NB4 (cell line): ENCODE results near the gene BACE2.
A peak's percentile ranks its signal among the peaks of the same experiment; 100 is the strongest.

Experiments
- DNase-seq: peaks from one replicate; pipeline ENCODE4 v3.0.0; 2010; ENCODE audit warnings: low read depth
- H3K4me3 ChIP-seq: one replicate; pipeline ENCODE4 v1.5.1; 2011; ENCODE audit warnings: mild to moderate bottlenecking, low read depth, low read length, moderate library complexity
- CTCF ChIP-seq: IDR thresholded peaks from one replicate; pipeline ENCODE4 v1.5.1; 2012; ENCODE audit warnings: low read depth, low read length
- MYC ChIP-seq: IDR thresholded peaks from 2 replicates; pipeline ENCODE4 v1.6.1; 2011; ENCODE audit warnings: low read depth, low read length
- POLR2A ChIP-seq: IDR thresholded peaks from 2 replicates; pipeline ENCODE4 v1.6.1; 2011; ENCODE audit warnings: mild to moderate bottlenecking; ENCODE audit not compliant: insufficient read length; ENCODE audit errors: extremely low read depth
- TF ChIP-seq, protein P1 (sequence below): IDR thresholded peaks from 2 replicates; pipeline ENCODE4 v1.6.1; 2011; ENCODE audit warnings: low read depth, low read length

Gene BACE2

GRCh38 chr21:41168391-41169257 is 664 bp downstream of the BACE2 start:
- no peak overlapping the region for H3K4me3 ChIP-seq
- DNase-seq: no peak
- TF ChIP-seq MYC (no peak), CTCF (no peak), POLR2A (no peak)
- TF ChIP-seq, protein P1, sequence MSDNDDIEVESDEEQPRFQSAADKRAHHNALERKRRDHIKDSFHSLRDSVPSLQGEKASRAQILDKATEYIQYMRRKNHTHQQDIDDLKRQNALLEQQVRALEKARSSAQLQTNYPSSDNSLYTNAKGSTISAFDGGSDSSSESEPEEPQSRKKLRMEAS: no peak

DNA sequence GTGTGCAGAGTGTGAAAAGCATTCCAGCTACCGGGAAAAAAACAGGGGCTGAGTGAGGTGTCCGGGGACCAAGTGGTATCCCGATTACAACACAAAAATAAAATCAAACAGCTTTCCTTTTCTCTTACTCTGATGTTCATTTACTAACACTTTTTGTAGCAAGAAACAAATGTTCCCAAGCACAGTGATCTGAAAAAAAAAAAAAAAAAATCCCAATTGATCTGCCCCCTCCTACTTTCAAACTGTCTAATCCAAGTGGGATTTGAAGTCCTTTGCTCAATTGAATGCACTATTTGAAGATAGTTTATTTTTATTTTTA is 1.3 kb downstream of the BACE2 start:
- no peak for DNase-seq
- TF ChIP-seq MYC (no peak), POLR2A (no peak), CTCF (no peak)
- TF ChIP-seq, protein P1: no peak
- no peak overlapping the region for H3K4me3 ChIP-seq

DNA sequence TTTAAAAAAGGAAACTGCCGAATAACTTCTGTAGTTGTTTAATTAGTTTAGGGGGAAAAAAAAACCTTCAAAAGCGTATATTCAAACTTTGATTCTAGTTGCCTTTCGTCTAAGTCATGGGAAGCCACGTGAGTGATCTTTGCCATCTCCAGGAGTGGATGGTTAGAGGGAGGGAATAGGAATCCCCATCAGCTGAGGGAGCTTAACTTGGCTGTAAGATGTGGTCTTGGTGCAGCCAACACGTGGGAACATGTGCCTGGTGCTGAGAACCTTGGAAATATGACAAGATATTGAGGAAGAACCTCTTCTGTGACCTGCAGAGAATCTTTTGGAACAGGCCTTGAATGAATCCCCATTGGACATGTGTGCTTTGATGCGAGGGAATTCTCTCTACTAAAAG is 1.7 kb downstream of the BACE2 start:
- TF ChIP-seq MYC: no peak
- no peak for TF ChIP-seq POLR2A
- TF ChIP-seq, protein P1: no peak
- no peak for TF ChIP-seq CTCF
- H3K4me3 ChIP-seq: no peak overlapping the region
- DNase-seq: no peak

GRCh38 chr21:41170442-41170841 is 2.5 kb downstream of the BACE2 start:
- TF ChIP-seq CTCF: peak; percentile 55
- TF ChIP-seq, protein P1: no peak
- H3K4me3 ChIP-seq: no peak overlapping the region
- DNase-seq: peak; percentile 19

- no peak overlapping the region for H3K4me3 ChIP-seq
- TF ChIP-seq POLR2A (no peak), MYC (no peak), CTCF (no peak)
- TF ChIP-seq, protein P1: no peak
- no peak for DNase-seq
Observed at GRCh38 chr21:41170859-41171609, 3.1 kb downstream of the BACE2 start.
